Neural progenitor cell (in vitro differentiated cells): ENCODE measurements around the gene KLHL25.

Experiments used
- EZH2 ChIP-seq: fragments of 200-600 bp; sonication (generic); IDR thresholded peaks from 2 replicates; pipeline ENCODE4 v1.6.1; 2017; ENCODE audit warnings: antibody characterized with exemption, mild to moderate bottlenecking, moderate library complexity
- TF ChIP-seq, protein P1 (sequence below): fragments of 200-600 bp; sonication (generic); IDR thresholded peaks from 2 replicates; pipeline ENCODE4 v1.5.1; 2017; ENCODE audit warnings: antibody characterized with exemption, mild to moderate bottlenecking

DNA sequence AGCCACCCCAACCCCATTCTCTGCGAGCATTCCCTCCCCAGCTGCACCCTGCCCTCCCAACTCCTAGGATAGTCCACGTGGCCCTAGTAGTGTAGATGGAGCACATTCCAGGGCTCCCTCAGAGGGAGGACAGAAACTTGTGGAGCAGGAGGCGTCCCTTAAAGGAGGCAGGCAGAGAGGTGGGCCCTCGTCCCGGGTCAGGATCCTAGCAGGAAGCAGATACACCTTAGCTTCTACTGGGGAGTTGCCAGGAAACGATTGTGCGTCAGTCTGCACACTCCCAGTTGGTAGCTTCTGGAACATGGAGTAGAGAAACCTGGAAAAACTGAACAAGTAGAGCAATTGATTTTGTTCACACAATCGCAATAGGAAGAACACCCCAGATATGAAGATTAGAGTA is 43.9 kb upstream of the KLHL25 start:
- TF ChIP-seq EZH2, result no peak
- TF ChIP-seq, protein P1, sequence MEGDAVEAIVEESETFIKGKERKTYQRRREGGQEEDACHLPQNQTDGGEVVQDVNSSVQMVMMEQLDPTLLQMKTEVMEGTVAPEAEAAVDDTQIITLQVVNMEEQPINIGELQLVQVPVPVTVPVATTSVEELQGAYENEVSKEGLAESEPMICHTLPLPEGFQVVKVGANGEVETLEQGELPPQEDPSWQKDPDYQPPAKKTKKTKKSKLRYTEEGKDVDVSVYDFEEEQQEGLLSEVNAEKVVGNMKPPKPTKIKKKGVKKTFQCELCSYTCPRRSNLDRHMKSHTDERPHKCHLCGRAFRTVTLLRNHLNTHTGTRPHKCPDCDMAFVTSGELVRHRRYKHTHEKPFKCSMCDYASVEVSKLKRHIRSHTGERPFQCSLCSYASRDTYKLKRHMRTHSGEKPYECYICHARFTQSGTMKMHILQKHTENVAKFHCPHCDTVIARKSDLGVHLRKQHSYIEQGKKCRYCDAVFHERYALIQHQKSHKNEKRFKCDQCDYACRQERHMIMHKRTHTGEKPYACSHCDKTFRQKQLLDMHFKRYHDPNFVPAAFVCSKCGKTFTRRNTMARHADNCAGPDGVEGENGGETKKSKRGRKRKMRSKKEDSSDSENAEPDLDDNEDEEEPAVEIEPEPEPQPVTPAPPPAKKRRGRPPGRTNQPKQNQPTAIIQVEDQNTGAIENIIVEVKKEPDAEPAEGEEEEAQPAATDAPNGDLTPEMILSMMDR, result no peak
